Body of pancreas (tissue), 4 donors: ENCODE results near the gene CFAP97D2. TPM values are rescaled to one million over a fixed set of nuclear protein-coding genes. Genes with fewer than 3 reads are reported as not detected.
A peak's percentile ranks its signal among the peaks of the same experiment; 100 is the strongest.

Experiments
- ATAC-seq: fragments of 150-250 bp; one replicate; pipeline ENCODE4 v1.9.1; 2016
- DNase-seq, 4 donors: peaks; one replicate each; pipeline ENCODE4 v3.0.0-alpha.2; 2019
- H3K27ac ChIP-seq, 4 donors: fragments of 200-600 bp; sonication (generic); 1 replicate in 3 of 4; 2 replicates in 1 of 4; pipeline versions ENCODE4 v1.5.1 to v1.6.1; 2016 to 2019; ENCODE audit warnings: mild to moderate bottlenecking in 1 of 4, mixed read lengths in 1 of 4, moderate library complexity in 1 of 4
- H3K27me3 ChIP-seq, 2 donors: fragments of 200-600 bp; sonication (generic); one replicate each; pipeline ENCODE4 v1.6.0; 2016; ENCODE audit warnings: mild to moderate bottlenecking in 1 of 2
- H3K36me3 ChIP-seq, 2 donors: fragments of 200-600 bp; sonication (generic); replicated peaks in 1 of 2; 2 replicates each; pipeline ENCODE4 v1.5.1; 2016; ENCODE audit warnings: low read depth in 2 of 2; ENCODE audit not compliant: insufficient read depth in 1 of 2
- H3K4me1 ChIP-seq: fragments of 200-600 bp; sonication (generic); one replicate; pipeline ENCODE4 v1.6.0; 2016
- H3K4me3 ChIP-seq, 2 donors: fragments of 200-600 bp; sonication (generic); 1 replicate in 1 of 2; 2 replicates in 1 of 2; pipeline ENCODE4 v1.5.1; 2016 to 2019
- H3K9me3 ChIP-seq, 3 donors: fragments of 200-600 bp; sonication (generic); 1 replicate in 2 of 3; 2 replicates in 1 of 3; pipeline ENCODE4 v1.5.1; 2016
- CTCF ChIP-seq, 7 experiments: fragments of 450-650 bp in 4 of 7; fragments of 200-600 bp in 3 of 7; sonication (generic) in 3 of 7; IDR thresholded peaks; one replicate each; pipeline ENCODE4 v1.5.1; 2016 to 2019; ENCODE audit warnings: antibody characterized with exemption in 7 of 7
- POLR2A ChIP-seq, 3 donors: fragments of 450-650 bp; IDR thresholded peaks; one replicate each; pipeline ENCODE4 v1.6.1; 2016; ENCODE audit warnings: antibody characterized with exemption in 3 of 3, mild to moderate bottlenecking in 2 of 3
- WGBS, 2 donors: methylation state at CpG; one replicate each; pipeline ENCODE4 v1.1.5; 2017; 5-methylcytosine and 5-hydroxymethylcytosine counted together
- intact Hi-C: fragments of 100-400 bp; cut with DNase I; formaldehyde crosslinking; loops from one replicate; pipeline ENCODE4 v1.15.1; 2023
- total RNA-seq, 2 donors: library from RNA; depleted of rRNA; stranded (reverse); fragments of >200 nt; gene quantifications; one replicate each; pipeline ENCODE4 v1.1.0, GENCODE V29; 2016

CFAP97D2 gene
- total RNA-seq, 2 donors from 2014 or later = not detected

GRCh38 chr13:114235697-114236096 is 56.6 kb downstream of the CFAP97D2 start:
- intact Hi-C loops = no loop called here
- Histone ChIP-seq H3K9me3 (no peaks in the 10 kb centered on the region), H3K36me3 (peaks cover 13 to 23% of the 10 kb centered on the region in 2 donors), H3K4me1 (peaks cover 12% of the 10 kb centered on the region), H3K27ac (peak overlapping the region in 3 of 4 donors; percentile 79 to 91 (median 80)), H3K4me3 (peak overlapping the region; percentile 61 to 85), H3K27me3 (no peaks in the 10 kb centered on the region)
- 4 to 6% methylated on average over 10 of the region's 10 CpGs for WGBS, 2 donors
- no peak for TF ChIP-seq POLR2A (IDR thresholded peaks at IDR 0.05)
- TF ChIP-seq CTCF (IDR thresholded peaks at IDR 0.05) = no peak
- DNase-seq (no peak), ATAC-seq (no peak)

- no peaks in the 10 kb centered on the region for H3K27me3 ChIP-seq
- peaks cover 12% of the 10 kb centered on the region for H3K4me1 ChIP-seq
- no peak for ATAC-seq
- H3K4me3 ChIP-seq = no peak overlapping the region
- 47 to 48% methylated on average over 4 of the region's 4 CpGs for WGBS, 2 donors
- no peaks in the 10 kb centered on the region for H3K9me3 ChIP-seq
- DNase-seq = no peak
- intact Hi-C loops = no loop called here
- peak overlapping the region in 1 of 4 donors; percentile 80 for H3K27ac ChIP-seq
- TF ChIP-seq CTCF (IDR thresholded peaks at IDR 0.05) (no peak), POLR2A (IDR thresholded peaks at IDR 0.05) (no peak)
- H3K36me3 ChIP-seq = peaks cover 18 to 27% of the 10 kb centered on the region in 2 donors
These were observed 57.2 kb downstream of the CFAP97D2 start for GRCh38 chr13:114236227-114236626.

GRCh38 chr13:114237415-114238112 is 58.5 kb downstream of the CFAP97D2 start:
- Histone ChIP-seq H3K27me3 (no peaks in the 10 kb centered on the region), H3K4me1 (peaks cover 12% of the 10 kb centered on the region), H3K4me3 (no peak overlapping the region), H3K9me3 (no peaks in the 10 kb centered on the region), H3K36me3 (peaks cover 27 to 39% of the 10 kb centered on the region in 2 donors), H3K27ac (no peak overlapping the region)
- DNase-seq (no peak), ATAC-seq (no peak)
- WGBS, 2 donors = 77 to 86% methylated on average over 7 of the region's 7 CpGs
- TF ChIP-seq CTCF (IDR thresholded peaks at IDR 0.05) (no peak), POLR2A (IDR thresholded peaks at IDR 0.05) (no peak)
- intact Hi-C loops = no loop called here

DNA sequence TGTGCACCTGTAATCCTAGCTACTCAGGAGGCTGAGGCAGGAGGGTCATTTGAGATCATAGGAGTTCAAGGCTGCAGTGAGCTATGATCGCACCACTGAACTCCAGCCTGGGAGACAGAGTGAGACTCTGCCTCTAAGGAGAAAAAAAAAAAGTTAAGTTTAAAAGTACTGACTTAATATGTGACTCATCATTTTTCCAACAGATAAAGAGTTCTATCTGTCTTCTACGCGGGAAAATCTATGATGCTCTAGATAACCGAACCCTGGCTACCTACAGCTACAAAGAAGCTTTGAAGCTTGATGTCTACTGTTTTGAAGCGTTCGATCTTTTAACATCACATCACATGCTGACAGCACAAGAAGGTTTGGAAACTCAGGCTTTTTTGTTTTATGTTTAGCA is 62.9 kb downstream of the CFAP97D2 start:
- no peak overlapping the region for H3K27ac ChIP-seq
- no peak for TF ChIP-seq POLR2A (IDR thresholded peaks at IDR 0.05)
- no peak for TF ChIP-seq CTCF (IDR thresholded peaks at IDR 0.05)
- ATAC-seq = no peak
- whole genome bisulfite sequencing, 2 donors = 78 to 84% methylated on average over 6 of the region's 6 CpGs
- H3K4me1 ChIP-seq = no peaks in the 10 kb centered on the region
- intact Hi-C loops = no loop called here
- DNase-seq = no peak
- peaks cover 33 to 63% of the 10 kb centered on the region in 2 donors for H3K36me3 ChIP-seq
- H3K27me3 ChIP-seq = no peaks in the 10 kb centered on the region
- no peaks in the 10 kb centered on the region for H3K9me3 ChIP-seq
- H3K4me3 ChIP-seq = no peak overlapping the region

DNA sequence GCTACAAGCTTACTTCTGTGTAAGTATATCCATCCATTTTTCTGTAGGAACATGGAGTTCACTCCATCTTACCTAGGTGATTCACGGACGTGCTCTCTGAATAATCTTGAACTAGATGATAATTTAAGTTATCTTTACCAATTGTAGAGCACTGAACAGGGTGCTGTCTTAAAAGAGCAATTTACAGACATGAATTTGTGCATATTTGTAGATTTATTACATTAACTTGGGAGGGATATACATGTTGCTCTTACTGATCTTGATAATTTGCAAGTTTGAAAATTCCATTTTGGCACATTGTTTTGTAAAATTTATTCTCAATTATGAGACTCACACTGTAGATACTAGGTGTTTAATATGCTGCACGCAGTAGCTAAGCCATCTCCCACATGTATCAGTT is 64.9 kb downstream of the CFAP97D2 start:
- Histone ChIP-seq H3K4me1 (no peaks in the 10 kb centered on the region), H3K9me3 (no peaks in the 10 kb centered on the region), H3K4me3 (no peak overlapping the region), H3K27me3 (no peaks in the 10 kb centered on the region), H3K27ac (no peak overlapping the region), H3K36me3 (peaks cover 24 to 62% of the 10 kb centered on the region in 2 donors)
- TF ChIP-seq CTCF (IDR thresholded peaks at IDR 0.05) = no peak
- intact Hi-C loops = no loop called here
- WGBS, 2 donors = 91 to 97% methylated on average over 3 of the region's 3 CpGs
- no peak for ATAC-seq
- DNase-seq = no peak
